ENCODE data around the gene ANKRD55.
"Not testable (repeated sequence)": the region's sequence is repeated elsewhere in the genome, so short reads cannot be mapped to it uniquely, and the experiment has no call there.

Gene ANKRD55

GRCh38 chr5:56110646-56111403 is 122.3 kb downstream of the ANKRD55 start:
- DNase-seq (ENCODE audit: low read depth in 2 of 3, low spot score in 2 of 3) = no peak

- no peak for DNase-seq (ENCODE audit: low read depth in 2 of 3, low spot score in 2 of 3)
Observed at GRCh38 chr5:56108246-56108645, 124.9 kb downstream of the ANKRD55 start.

DNA sequence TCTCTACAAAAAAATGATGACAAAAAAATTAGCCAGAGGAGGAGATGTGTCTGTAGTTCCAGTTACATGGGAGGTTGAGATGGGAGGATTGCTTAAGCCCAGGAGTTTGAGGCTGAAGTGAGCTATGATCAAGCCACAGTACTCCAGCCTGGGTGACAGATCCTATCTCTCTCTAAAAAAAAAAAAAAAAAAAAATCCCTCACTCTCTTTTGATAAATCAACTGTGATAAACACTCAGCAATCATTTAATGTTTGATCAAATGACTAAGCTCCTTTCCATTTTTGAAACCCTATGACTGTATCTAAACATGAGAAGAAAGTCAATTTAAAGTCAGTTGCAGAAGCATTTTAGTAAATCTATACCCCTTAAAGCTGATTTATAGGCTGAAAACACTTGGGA is 126.3 kb downstream of the ANKRD55 start:
- DNase-seq (ENCODE audit: low read depth in 2 of 3, low spot score in 2 of 3) = no peak

- DNase-seq (ENCODE audit: low read depth in 2 of 3, low spot score in 2 of 3) = no peak
Observed at GRCh38 chr5:56105511-56106291, 127.4 kb downstream of the ANKRD55 start.

DNA sequence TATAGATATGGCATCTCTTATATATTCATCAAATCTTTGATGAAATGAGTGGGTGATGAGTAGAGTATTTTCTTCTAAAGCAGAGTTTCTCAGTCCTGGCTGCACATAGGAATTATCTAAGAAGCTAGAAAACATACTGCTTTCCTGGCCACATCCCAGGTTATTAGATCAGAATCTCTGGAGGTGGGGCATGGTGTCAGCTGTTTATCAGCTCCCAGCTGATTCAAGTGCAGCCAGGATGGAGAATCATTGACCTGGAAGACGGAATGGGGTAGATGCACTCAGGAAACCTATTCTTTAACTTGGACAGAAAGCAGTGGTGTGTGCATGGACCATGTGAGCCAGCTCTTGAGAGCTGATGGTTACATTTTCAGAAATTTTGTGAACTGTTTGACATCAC is 130.2 kb downstream of the ANKRD55 start:
- no peak for DNase-seq (ENCODE audit: low read depth in 2 of 3, low spot score in 2 of 3)

- DNase-seq (ENCODE audit: low read depth in 2 of 3, low spot score in 2 of 3) = not testable (repeated sequence)
Observed at GRCh38 chr5:56102207-56102606, 130.9 kb downstream of the ANKRD55 start.

GRCh38 chr5:56101180-56101579 is 131.9 kb downstream of the ANKRD55 start:
- DNase-seq (ENCODE audit: low read depth in 2 of 3, low spot score in 2 of 3) = no peak

GRCh38 chr5:56100439-56101176 is 132.5 kb downstream of the ANKRD55 start:
- DNase-seq (ENCODE audit: low read depth in 2 of 3, low spot score in 2 of 3) = no peak

DNA sequence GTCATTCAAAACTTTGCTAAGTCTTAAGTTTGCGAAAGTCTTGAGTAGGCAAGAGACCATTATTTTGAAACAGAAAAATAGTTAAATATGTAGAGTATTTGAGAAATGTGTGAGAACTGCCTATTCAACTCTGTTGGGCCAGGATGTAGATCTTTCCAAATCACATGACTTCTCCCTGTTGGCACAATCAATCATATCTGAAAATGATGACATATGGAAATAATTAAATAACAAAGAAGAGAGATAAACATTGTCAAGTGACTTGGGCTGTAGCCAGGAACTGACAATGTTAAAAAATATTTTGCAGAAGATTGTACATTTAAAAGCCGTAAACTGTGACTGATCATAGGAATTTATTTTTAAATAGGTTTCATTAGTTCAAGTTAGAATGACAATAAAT is 133.8 kb downstream of the ANKRD55 start:
- DNase-seq (ENCODE audit: low read depth in 2 of 3, low spot score in 2 of 3) = no peak

GRCh38 chr5:56097055-56097454 is 136.1 kb downstream of the ANKRD55 start:
- DNase-seq (ENCODE audit: low read depth in 2 of 3, low spot score in 2 of 3) = no peak

GRCh38 chr5:56095579-56096102 is 137.5 kb downstream of the ANKRD55 start:
- DNase-seq (ENCODE audit: low read depth in 2 of 3, low spot score in 2 of 3) = no peak

DNA sequence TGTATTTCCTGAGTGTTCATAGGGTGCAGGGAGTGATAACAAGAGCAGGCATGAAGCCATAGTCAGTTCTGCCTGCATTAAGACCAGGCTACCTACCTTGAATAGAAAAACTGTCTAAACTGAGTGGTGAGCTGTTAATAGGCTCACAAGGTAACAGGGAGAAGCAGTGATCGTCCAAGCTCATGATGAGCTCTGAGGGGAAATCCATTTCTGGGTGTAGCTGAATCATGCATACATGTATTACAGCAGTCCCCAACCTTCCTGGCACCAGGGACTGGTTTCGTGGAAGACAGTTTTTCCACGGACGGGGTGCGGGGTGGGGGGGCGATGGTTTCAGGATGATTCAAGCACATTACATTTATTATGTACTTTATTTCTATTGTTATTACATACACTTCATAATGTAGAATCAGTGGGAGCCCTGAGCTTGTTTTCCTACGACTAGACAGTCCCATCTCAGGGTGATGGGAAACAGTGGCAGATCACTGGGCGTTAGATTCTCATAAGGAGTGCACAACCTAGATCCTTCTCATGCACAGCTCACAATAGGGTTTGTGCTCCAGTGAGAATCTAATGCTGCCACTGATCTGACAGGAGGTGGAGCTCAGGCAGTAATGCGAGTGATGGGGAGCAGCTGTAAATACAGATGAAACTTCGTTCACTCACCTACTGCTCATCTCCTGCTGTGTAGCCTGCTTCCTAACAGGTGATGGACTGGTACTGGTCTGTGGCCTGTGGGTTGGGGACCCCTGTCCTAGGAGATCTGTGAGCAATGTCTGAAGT is 138.4 kb downstream of the ANKRD55 start:
- DNase-seq (ENCODE audit: low read depth in 2 of 3, low spot score in 2 of 3) = peak; percentile 19 to 49 (median 38)

DNA sequence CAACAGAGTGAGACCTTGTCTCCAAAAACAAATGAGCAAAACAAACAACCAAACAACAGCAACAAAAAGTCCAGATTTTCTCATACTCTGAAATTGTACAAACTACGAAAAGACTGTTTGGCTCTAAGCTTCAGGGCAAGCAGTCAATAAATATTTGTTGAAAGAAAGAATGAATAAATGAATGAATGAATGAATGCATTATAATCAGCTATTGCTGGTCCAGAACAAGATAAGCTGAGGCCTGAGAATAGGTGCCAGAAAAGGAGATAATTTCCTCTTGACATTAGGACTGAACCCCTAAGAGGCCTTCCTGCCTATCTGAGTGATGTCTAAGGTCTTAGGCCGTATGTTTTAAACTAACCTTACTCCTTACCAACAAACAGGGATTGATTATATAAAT is 139.2 kb downstream of the ANKRD55 start:
- DNase-seq (ENCODE audit: low read depth in 2 of 3, low spot score in 2 of 3) = no peak

- DNase-seq (ENCODE audit: low read depth in 2 of 3, low spot score in 2 of 3) = no peak
Observed at GRCh38 chr5:56092115-56092514, 141.0 kb downstream of the ANKRD55 start.

DNA sequence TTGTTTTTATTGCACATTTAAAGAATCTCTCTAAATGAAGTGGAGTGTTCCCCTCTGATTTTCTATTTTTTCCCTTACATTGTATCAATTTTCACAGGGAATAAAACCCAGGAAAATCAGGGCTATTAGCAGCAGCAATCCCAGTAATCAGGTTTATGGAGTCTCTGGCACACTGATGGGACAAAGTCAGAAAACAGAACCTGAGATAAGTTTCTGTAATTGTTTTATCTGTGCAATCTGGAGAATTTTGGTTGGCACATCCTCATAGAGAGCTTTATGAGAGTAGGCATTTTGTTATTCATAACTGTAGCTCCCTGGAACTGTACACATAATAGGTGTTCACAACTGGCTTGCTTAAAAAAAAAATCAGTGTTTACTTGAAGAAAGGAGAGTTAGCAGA is 141.5 kb downstream of the ANKRD55 start:
- no peak for DNase-seq (ENCODE audit: low read depth in 2 of 3, low spot score in 2 of 3)

DNA sequence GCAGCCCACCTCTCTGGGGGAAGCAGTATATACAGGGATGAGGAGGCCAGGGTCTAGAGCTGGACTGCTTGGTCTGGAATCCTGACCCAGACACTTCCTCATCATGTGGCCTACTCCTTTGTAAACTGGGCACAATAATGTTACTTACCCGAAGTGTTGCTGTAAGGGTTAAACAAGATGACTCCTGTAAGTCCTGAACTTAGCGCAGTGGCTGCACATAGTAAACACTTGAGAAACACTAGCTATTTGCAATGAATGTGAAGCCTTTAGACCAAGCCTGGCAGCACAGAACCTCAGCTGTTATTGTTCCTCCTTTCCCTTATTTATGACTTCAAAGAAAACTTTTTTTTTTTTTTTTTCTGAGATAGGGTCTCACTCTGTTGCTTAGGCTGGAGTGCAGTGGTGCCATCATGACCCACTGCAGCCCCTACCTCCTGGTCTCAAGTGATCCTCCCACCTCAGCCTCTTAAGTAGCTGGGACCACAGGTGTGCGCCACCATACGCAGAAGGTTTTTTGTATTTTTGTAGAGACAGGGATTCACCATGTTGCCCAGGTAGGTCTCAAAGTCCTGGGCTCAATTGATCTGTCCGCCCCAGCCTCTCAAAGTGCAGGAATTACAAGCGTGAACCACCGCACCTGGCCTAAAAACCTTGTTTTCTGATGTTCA is 142.2 kb downstream of the ANKRD55 start:
- DNase-seq (ENCODE audit: low read depth in 2 of 3, low spot score in 2 of 3) = no peak

GRCh38 chr5:56088967-56089829 is 143.9 kb downstream of the ANKRD55 start:
- peak in 1 of 3 experiments; percentile 18 for DNase-seq (ENCODE audit: low read depth in 2 of 3, low spot score in 2 of 3)

- no peak for DNase-seq (ENCODE audit: low read depth in 2 of 3, low spot score in 2 of 3)
Observed at GRCh38 chr5:56088431-56088949, 144.6 kb downstream of the ANKRD55 start.

GRCh38 chr5:56085193-56085592 is 147.9 kb downstream of the ANKRD55 start:
- no peak for DNase-seq (ENCODE audit: low read depth in 2 of 3, low spot score in 2 of 3)
